Measurements from ENCODE around the gene C17orf100.

- peak in 3 of 7 experiments; percentile 11 to 15 (median 12) for TF ChIP-seq CTCF (IDR thresholded peaks at IDR 0.05)
- no peak for TF ChIP-seq POLR2A (IDR thresholded peaks at IDR 0.05)
Observed at GRCh38 chr17:6654841-6655731, 3.5 kb downstream of the C17orf100 start.
